ENCODE measurements around the gene PRDX6. TPM values are rescaled to one million over a fixed set of nuclear protein-coding genes. Genes with fewer than 3 reads are reported as not detected.

Gene PRDX6
- polyA plus RNA-seq, 2 of the 4 experiments (the other 2 are of a cell fraction), result 246 TPM

DNA sequence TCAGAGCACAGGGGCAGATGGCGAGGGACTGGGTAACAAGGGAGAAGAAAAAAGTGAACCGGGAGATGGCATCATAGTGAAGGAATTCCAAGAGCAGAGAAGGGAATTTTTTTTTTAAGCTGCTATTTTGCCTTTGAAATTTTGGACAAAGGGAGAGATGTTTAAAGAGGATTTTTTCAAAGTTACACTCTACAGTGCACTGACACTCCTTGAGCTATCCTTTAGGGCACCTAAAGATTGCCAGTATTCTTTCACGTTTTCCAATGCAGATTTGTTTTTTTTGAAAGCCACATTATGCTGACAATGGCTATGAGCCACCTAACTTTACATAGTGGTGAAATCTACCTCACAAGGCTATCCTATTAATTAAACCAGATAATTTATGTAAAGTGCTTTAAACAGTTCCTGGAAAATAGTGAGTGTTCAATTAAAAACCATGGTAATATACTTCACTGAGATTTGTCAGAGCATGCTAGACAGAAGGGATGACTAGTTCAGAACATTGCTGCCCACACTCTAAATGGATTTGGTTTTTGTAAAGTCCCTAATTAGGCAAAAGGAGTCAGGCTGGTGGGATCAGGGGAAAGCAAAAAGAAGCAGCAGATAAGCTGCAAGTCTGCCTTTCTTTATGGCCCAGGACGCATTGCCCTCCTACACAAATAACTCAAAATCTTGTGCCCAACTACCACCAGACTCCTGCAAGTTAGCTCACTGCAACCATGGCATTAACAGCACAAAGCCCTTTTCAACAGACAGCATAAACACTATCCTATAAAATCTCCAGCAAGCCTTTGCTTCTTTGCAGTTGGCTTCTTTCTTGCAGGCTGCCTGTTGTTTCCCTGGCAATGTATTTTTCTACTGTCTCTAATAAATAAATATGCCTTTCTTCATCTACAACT is 53.9 kb downstream of the PRDX6 start:
- H3K9me3 ChIP-seq, result no peaks in the 10 kb centered on the region
- TF ChIP-seq CBX8 (IDR thresholded peaks at IDR 0.05), result no peak
- TF ChIP-seq, protein P1, sequence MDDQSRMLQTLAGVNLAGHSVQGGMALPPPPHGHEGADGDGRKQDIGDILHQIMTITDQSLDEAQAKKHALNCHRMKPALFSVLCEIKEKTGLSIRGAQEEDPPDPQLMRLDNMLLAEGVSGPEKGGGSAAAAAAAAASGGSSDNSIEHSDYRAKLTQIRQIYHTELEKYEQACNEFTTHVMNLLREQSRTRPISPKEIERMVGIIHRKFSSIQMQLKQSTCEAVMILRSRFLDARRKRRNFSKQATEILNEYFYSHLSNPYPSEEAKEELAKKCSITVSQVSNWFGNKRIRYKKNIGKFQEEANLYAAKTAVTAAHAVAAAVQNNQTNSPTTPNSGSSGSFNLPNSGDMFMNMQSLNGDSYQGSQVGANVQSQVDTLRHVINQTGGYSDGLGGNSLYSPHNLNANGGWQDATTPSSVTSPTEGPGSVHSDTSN (IDR thresholded peaks at IDR 0.05), result no peak
- no peak for TF ChIP-seq MAZ (IDR thresholded peaks at IDR 0.05; ENCODE audit: borderline replicate concordance, low read depth, low read length)
- TF ChIP-seq FOSL2 (IDR thresholded peaks at IDR 0.05), result no peak
- TF ChIP-seq FOSL2 (CRISPR knock-in tag; IDR thresholded peaks at IDR 0.05), result no peak
- no peak for TF ChIP-seq MYC (IDR thresholded peaks at IDR 0.05; ENCODE audit: borderline replicate concordance, low read length)
- no peak for TF ChIP-seq SREBF2 (IDR thresholded peaks at IDR 0.05)
- no peak for TF ChIP-seq BHLHE40 (IDR thresholded peaks at IDR 0.05; ENCODE audit: low read depth, low read length)
- no peak for TF ChIP-seq RNF2 (IDR thresholded peaks at IDR 0.05; ENCODE audit: borderline replicate concordance, low read depth)
- DNase-seq (ENCODE audit: low read depth in 1 of 2, low spot score in 1 of 2), result no peak
- no peak overlapping the region for H3K27ac ChIP-seq
- no peak overlapping the region for H3K4me3 ChIP-seq
- no peaks in the 10 kb centered on the region; the same call in 2 of the 3 replicates for H3K4me1 ChIP-seq
- ChIA-PET POLR2A (interaction anchor here (1.0 kb wide), 1 partner anchor 54 kb away, joined by 3 read pairs; the partner anchor contains the start of gene PRDX6), CTCF (interaction anchor here (1.2 to 1.5 kb wide), 2 partner anchors 21 to 100 kb away, joined by 3 read pairs; no protein-coding TSS in a partner anchor)
- no peak overlapping the region for H3K4me2 ChIP-seq
- no peak for FAIRE-seq
- ATAC-seq, result no peak
- WGBS (ENCODE audit: missing lambda C conversion rate), result 50% methylated on average over 4 of the region's 4 CpGs

DNA sequence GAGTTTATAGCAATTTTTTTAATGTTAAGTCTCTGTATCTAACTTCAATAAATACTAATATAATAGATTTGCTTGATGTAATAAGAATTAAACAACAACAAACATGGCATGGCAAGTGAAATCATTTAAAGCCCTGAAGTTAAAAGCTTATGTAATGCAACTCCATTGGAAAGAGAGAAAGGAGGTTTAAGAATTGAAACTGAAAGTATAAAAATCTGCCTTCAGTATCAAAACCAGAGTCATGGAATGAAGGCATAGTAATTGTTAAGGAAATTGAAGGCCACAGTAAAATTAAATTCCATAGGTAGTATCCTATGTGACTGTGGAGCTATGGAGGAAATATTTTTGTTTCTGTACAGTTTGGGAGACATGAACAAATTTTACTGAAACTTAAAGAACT is 55.1 kb downstream of the PRDX6 start:
- POLR2A ChIA-PET, result no interaction called here
- CTCF ChIA-PET, result no interaction called here
- H3K4me1 ChIP-seq, result no peaks in the 10 kb centered on the region
- H3K4me2 ChIP-seq, result no peak overlapping the region
- no peak for FAIRE-seq
- DNase-seq (ENCODE audit: low read depth in 1 of 2, low spot score in 1 of 2), result no peak
- no peak overlapping the region for H3K4me3 ChIP-seq
- ATAC-seq, result no peak
- H3K27ac ChIP-seq, result no peak overlapping the region
- H3K9me3 ChIP-seq, result no peaks in the 10 kb centered on the region
- TF ChIP-seq HDAC2 (IDR thresholded peaks at IDR 0.05) (no peak), HOXB5 (CRISPR knock-in tag; IDR thresholded peaks at IDR 0.05) (no peak), TFCP2L1 (CRISPR knock-in tag; IDR thresholded peaks at IDR 0.05) (no peak), CHD2 (IDR thresholded peaks at IDR 0.05; ENCODE audit: low read length, partially characterized antibody) (no peak)

DNA sequence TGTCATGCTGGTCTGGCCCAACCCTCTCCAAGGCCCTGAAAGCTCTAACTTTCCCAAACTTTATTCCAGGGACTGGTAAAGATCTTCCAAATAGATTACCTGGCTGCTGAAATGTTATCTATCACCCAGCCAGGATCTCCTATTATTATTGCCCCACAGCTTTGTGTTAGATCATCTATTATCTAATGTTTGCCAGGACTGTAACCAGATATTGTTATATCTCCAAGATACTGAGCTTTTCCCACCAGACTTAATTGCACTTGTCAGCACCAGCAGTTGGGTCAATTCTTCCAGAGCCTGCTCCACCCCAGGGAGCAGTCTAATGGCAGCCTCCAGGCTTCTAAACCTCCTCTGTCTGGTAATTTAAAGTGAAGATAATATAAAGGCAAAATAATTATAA is 59.1 kb downstream of the PRDX6 start:
- Histone ChIP-seq H3K27ac (no peak overlapping the region), H3K4me2 (no peak overlapping the region), H3K9me3 (no peaks in the 10 kb centered on the region), H3K4me3 (no peak overlapping the region), H3K4me1 (no peaks in the 10 kb centered on the region)
- FAIRE-seq (no peak), ATAC-seq (no peak), DNase-seq (ENCODE audit: low read depth in 1 of 2, low spot score in 1 of 2) (no peak)
- ChIA-PET POLR2A (no interaction called here), CTCF (no interaction called here)
- TF ChIP-seq, protein P2, sequence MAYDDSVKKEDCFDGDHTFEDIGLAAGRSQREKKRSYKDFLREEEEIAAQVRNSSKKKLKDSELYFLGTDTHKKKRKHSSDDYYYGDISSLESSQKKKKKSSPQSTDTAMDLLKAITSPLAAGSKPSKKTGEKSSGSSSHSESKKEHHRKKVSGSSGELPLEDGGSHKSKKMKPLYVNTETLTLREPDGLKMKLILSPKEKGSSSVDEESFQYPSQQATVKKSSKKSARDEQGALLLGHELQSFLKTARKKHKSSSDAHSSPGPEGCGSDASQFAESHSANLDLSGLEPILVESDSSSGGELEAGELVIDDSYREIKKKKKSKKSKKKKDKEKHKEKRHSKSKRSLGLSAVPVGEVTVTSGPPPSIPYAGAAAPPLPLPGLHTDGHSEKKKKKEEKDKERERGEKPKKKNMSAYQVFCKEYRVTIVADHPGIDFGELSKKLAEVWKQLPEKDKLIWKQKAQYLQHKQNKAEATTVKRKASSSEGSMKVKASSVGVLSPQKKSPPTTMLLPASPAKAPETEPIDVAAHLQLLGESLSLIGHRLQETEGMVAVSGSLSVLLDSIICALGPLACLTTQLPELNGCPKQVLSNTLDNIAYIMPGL (CRISPR knock-in tag; IDR thresholded peaks at IDR 0.05; ENCODE audit: borderline replicate concordance), result no peak
- no peak for TF ChIP-seq NFE2L2 (conservative IDR thresholded peaks at IDR 0.05; ENCODE audit: low read length)
- TF ChIP-seq RAD21 (conservative IDR thresholded peaks at IDR 0.05 in 1 of 2, IDR thresholded peaks at IDR 0.05 in 1 of 2), result no peak
- TF ChIP-seq RCOR1 (IDR thresholded peaks at IDR 0.05; ENCODE audit: low read depth, low read length), result no peak
- no peak for TF ChIP-seq CHD2 (IDR thresholded peaks at IDR 0.05; ENCODE audit: low read length, partially characterized antibody)
- TF ChIP-seq SMC3 (IDR thresholded peaks at IDR 0.05), result no peak
- TF ChIP-seq, protein P3, sequence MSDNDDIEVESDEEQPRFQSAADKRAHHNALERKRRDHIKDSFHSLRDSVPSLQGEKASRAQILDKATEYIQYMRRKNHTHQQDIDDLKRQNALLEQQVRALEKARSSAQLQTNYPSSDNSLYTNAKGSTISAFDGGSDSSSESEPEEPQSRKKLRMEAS (IDR thresholded peaks at IDR 0.05), result no peak
- TF ChIP-seq EHF (CRISPR knock-in tag; IDR thresholded peaks at IDR 0.05), result no peak
- no peak for TF ChIP-seq RFX5 (IDR thresholded peaks at IDR 0.05)
- no peak for TF ChIP-seq HOXB5 (CRISPR knock-in tag; IDR thresholded peaks at IDR 0.05)
- TF ChIP-seq, protein P4, sequence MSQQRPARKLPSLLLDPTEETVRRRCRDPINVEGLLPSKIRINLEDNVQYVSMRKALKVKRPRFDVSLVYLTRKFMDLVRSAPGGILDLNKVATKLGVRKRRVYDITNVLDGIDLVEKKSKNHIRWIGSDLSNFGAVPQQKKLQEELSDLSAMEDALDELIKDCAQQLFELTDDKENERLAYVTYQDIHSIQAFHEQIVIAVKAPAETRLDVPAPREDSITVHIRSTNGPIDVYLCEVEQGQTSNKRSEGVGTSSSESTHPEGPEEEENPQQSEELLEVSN (IDR thresholded peaks at IDR 0.05; ENCODE audit: borderline replicate concordance, low read depth), result no peak
- TF ChIP-seq, protein P5, sequence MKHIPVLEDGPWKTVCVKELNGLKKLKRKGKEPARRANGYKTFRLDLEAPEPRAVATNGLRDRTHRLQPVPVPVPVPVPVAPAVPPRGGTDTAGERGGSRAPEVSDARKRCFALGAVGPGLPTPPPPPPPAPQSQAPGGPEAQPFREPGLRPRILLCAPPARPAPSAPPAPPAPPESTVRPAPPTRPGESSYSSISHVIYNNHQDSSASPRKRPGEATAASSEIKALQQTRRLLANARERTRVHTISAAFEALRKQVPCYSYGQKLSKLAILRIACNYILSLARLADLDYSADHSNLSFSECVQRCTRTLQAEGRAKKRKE (CRISPR knock-in tag; IDR thresholded peaks at IDR 0.05; ENCODE audit: low read depth), result no peak
- TF ChIP-seq, protein P6, sequence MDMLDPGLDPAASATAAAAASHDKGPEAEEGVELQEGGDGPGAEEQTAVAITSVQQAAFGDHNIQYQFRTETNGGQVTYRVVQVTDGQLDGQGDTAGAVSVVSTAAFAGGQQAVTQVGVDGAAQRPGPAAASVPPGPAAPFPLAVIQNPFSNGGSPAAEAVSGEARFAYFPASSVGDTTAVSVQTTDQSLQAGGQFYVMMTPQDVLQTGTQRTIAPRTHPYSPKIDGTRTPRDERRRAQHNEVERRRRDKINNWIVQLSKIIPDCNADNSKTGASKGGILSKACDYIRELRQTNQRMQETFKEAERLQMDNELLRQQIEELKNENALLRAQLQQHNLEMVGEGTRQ (IDR thresholded peaks at IDR 0.05), result no peak
- no peak for TF ChIP-seq HDAC2 (IDR thresholded peaks at IDR 0.05)
- no peak for TF ChIP-seq POLR2AphosphoS2 (conservative IDR thresholded peaks at IDR 0.05; ENCODE audit: low read length)
- TF ChIP-seq JUN (IDR thresholded peaks at IDR 0.05), result no peak
- TF ChIP-seq, protein P7, sequence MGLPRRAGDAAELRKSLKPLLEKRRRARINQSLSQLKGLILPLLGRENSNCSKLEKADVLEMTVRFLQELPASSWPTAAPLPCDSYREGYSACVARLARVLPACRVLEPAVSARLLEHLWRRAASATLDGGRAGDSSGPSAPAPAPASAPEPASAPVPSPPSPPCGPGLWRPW (IDR thresholded peaks at IDR 0.05), result no peak
- no peak for TF ChIP-seq KDM5A (IDR thresholded peaks at IDR 0.05)
- no peak for TF ChIP-seq GATA3 (IDR thresholded peaks at IDR 0.05; ENCODE audit: borderline replicate concordance)
